ENCODE measurements around the gene STOML2.

Gene STOML2

GRCh38 chr9:35107297-35108290 is 4.7 kb upstream of the STOML2 start:
- no peak for DNase-seq (ENCODE audit: low spot score)

DNA sequence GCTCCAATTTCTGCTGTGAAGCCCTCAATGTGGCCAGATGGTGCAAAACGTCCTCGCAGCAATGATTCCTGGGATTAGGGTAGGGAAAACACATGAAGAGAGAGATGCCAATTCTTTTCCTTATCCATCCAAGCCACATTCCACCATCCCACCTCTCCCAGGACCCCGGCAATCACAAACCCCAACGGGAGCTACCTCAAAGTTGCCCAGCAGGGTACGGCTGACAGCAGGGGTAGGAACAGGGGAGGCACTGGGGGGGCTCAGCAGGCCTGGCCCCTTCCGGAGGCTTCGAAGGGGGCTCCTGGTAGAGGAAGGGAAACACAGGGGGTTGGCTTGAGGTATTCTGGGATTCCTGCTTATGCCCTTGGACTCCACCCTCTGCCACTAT is 3.4 kb upstream of the STOML2 start:
- DNase-seq (ENCODE audit: low spot score), result no peak

DNA sequence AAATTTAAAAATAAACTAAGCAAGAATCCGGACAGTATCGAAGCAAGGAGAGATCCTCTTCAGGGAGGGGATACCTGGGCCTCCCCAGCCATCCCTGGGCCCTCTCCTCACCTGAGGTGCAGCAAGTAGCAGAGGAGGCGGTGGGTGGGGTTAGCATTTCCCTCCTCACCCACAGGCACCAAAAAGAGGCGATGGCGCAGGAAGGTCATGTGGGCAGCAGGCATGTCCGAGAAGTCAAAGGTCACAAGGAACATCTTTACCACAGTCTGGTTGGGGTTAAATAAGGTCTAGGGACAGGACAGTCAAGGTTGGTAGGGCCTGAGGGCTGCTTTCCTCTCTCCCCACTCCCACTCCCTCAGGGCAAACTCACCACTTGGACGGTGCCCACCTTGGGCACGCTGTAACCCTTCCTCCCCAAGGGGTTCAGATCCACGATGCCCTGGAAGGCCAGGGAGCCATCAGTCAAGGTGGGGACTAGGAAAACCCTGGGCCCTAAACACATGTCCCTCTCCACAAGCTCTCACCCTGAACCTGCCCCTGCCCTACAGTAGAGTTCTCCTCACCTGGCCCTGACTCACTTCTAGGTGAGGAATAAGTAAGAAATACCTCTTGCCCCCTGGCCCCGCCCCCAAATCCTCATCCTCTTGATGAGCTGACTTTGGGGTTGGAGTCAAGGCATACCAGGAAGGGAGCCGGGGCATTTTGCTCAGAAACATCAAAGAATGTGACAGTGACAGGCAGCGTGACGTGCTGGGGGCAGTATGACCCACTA is 2.8 kb upstream of the STOML2 start:
- DNase-seq (ENCODE audit: low spot score), result no peak

DNA sequence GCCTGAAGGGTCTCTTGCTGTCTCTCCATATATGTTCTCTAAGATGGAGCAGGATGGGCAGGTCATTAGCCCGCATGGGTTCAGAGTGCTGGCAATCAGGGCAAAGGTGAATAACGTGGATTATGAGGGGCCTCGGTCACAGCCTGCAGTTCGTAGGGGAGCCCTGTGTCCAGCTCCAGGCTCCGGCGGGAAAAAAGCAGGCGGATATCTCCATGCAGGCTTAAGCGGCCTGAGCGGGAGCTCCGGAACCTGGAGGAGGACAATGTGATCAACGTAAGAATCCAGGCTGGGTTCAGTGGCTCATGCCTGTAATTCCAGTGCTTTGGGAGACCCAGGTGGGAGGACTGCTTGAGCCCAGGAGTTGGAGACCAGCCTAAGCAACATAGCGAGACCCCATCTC is 2.2 kb upstream of the STOML2 start:
- no peak for DNase-seq (ENCODE audit: low spot score)

GRCh38 chr9:35104586-35104985 is 1.7 kb upstream of the STOML2 start:
- no peak for DNase-seq (ENCODE audit: low spot score)

DNA sequence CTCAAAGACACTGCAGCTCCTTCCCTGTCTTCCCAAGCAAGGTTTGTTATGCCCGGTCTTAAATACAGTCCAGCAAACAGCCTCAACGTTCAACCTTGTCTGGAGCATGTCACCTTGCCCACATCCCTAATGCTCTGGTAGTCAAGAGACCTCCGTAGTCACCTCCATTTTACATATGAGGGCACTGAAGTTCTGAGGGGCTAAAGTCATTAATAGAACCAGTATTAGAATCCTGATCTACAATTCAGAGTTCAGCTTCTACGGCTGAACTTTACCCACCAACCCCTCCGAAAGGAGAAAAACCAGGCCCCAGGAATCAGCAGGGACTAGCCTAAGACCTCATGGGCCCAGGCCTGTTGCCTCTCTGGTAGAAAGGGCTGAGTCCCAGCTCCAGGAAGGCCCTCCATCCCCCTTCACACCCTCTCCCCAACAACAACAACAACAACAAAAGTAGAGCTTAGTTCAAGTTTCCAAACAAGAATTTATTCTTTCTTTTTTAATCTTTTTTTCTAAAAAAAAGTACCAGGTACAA is 795 bp upstream of the STOML2 start:
- no peak for DNase-seq (ENCODE audit: low spot score)

GRCh38 chr9:35102465-35102768 is 514 bp downstream of the STOML2 start:
- DNase-seq (ENCODE audit: low spot score), result no peak

DNA sequence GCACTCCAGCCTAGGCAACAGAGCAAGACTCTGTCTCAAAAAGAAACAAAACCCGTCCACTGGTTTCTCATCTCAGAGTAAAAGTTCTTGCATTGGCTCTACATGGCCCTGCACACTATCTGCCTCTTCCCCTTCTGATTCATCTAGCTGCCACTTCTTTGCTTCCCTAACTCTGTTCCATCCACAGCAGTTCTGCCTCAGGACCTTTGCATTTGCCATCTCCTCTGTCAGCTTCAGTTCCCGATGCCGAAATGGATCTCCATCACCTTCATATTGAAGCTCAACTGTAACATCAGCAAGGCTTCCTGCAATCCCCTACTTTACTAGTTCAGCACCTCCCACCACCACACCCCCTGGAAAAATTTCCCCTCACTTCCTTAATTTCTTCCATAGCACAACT is 5.4 kb downstream of the STOML2 start:
- no peak for DNase-seq (ENCODE audit: low spot score)

DNA sequence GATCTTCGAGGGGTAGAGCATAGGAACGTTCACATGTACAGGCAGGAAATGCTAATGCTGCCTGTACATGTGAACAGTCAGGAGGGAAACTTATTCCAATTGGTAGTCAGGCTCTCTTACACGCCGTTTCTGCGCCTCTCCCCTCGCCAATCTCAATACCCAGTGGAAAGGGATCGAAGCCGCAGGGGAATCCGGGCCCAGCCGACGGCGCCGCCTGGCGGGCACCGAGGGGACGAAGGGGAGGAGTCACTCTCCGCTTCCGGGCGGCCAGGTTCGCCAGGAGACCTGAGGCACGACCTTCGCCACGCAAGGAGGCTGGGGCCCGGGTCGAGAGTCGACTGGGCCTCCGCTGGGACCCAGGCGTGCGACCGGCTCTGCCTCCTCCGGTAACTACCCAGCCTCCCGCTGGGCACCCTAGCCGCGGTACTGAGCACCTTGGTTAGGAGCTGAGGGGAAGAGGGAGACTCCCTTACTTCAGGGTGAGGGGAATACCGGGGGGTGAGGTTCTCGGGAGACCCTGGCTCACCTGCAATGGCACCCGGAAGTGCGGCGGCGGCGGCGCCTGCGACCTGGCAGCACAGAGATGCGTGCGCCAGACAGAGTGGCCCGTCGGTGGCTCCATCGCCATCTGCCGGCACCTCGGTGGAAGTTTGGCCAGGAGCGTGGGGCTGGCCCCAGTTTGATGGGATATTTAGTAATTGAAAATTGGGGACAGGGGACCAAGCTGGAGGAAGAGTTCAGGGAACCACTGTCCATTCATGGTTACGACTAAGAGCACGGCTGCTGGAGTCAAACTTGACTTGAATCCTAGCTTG is 6.7 kb downstream of the STOML2 start, which contains the start of gene PIGO:
Gene PIGO (minus strand): TSS at position 557 of the 815 bp plus-strand sequence. CDS start 1,026 bp downstream, outside the sequence.
- peak; percentile 93 for DNase-seq (ENCODE audit: low spot score)

GRCh38 chr9:35091536-35091935 is 11.4 kb downstream of the STOML2 start:
- no peak for DNase-seq (ENCODE audit: low spot score)

DNA sequence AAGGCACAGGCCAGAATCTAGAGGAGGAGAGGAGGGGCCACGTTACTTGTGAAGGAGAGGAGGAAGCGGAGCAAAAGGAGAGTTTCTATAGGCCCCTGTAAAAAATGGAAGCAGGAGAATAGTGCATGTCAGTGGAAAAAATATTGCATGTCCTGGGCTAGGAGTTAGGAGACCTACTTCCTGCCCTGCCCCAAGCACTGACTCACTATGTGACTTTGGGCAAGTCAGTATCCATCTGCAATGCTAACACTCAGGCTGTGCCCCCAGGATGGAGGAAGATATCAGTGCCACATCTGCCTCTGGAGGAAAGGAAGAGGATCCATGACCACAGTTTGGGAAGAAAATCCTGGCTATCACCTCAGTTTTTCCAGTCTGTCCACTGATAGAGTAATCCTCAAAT is 13.5 kb downstream of the STOML2 start:
- DNase-seq (ENCODE audit: low spot score), result no peak

- DNase-seq (ENCODE audit: low spot score), result no peak
Measured at GRCh38 chr9:35085078-35085477, 17.9 kb downstream of the STOML2 start.

DNA sequence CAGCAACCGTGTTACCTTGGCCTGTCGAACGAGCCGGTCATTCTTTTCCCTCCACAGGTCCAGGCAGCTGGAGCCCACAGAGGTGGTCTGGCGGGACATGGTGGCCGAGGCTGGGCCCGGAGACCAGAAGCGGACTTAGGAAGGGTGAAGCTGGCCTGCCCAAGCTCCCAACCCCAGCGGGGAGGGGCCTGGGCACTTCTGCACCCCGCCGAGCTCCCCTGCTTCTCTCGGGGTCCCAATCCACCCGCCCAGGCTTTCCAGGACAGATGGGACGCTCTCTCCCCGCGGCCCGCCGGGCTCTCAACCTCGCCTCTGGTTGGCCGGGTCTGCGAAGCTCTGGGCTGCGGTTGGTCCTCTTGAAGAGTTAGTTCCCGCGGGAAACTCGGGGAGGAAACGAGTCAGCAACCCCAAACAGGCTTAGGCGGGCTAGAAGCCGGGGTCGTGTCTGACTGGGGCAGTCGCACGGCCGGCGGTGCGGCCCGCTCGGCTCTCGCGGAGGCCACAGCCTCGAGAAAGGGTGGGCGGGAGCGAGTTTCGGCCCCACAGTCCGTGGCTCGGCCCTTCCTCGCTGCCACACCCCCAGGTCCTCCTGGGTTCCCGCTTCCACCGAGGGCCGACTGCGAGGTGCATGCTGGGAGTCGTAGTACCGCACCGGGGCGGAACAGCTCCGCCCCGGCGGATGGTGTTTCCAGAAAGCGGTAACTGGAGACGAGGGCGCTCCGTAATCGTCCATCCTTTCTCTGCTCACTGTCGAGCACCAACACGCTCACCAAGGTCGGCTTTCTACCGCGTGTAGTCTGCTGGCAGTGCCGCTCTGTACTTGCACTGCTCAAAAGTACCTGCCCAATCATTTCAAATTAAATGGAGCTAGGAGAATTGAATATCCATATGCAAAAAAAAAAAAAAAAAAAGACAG is 23.2 kb downstream of the STOML2 start, which contains the start of gene FANCG:
Gene FANCG (minus strand): TSS at position 517 of the 916 bp plus-strand sequence. CDS start 418 bp downstream, at position 99.
- DNase-seq (ENCODE audit: low spot score), result peak; percentile 89

DNA sequence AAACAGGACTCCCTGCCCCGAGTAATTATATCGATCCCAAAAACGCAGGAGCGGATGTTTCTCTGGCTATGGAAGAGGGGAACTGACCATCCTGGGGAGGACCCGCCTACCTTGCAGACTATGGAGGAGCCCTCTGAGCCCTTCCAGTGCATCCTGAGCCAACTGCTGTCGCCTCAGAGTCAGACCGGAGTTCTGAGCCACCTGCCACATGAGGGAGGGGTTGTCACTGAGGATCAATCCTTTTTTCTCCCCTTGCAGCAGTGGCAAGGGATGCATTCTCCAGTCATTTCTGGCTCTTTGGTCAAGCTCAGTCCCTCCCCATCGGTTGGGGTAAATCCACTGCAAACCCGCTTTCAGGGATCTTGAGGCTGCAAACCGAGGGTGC is 23.9 kb downstream of the STOML2 start:
- DNase-seq (ENCODE audit: low spot score), result no peak

GRCh38 chr9:35078066-35078465 is 24.9 kb downstream of the STOML2 start:
- no peak for DNase-seq (ENCODE audit: low spot score)

- no peak for DNase-seq (ENCODE audit: low spot score)
Measured at GRCh38 chr9:35076848-35077247, 26.1 kb downstream of the STOML2 start.

- no peak for DNase-seq (ENCODE audit: low spot score)
Measured at GRCh38 chr9:35075358-35075757, 27.6 kb downstream of the STOML2 start.

- DNase-seq (ENCODE audit: low spot score), result no peak
Measured at GRCh38 chr9:35074791-35075190, 28.1 kb downstream of the STOML2 start.

- DNase-seq (ENCODE audit: low spot score), result no peak
Measured at GRCh38 chr9:35074141-35074540, 28.8 kb downstream of the STOML2 start.

DNA sequence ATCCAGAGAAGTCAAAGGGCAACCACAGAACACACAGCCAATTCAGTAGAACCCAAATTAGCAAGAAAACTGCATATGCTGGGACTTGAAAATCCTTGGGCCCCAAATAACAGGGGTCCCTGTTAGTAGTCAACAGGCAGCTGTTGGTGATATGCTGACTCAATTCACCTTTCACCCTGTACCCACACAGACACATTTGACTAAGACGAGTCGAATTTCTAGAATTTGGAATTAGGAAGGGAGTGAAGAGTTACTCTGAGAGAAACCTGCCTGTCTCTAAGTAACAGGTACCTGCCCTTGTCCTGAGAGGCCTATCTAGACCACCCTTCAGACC is 29.7 kb downstream of the STOML2 start:
- no peak for DNase-seq (ENCODE audit: low spot score)
